Epidermal melanocyte (primary cell): Measurements from ENCODE around the gene VWA3B.
"Not testable (repeated sequence)": the region's sequence is repeated elsewhere in the genome, so short reads cannot be mapped to it uniquely, and the experiment has no call there.

Source experiments
- DNase-seq: peaks from one replicate; pipeline ENCODE4 v3.0.0; 2011; ENCODE audit warnings: low spot score; ENCODE audit not compliant: insufficient read length

Gene VWA3B

DNA sequence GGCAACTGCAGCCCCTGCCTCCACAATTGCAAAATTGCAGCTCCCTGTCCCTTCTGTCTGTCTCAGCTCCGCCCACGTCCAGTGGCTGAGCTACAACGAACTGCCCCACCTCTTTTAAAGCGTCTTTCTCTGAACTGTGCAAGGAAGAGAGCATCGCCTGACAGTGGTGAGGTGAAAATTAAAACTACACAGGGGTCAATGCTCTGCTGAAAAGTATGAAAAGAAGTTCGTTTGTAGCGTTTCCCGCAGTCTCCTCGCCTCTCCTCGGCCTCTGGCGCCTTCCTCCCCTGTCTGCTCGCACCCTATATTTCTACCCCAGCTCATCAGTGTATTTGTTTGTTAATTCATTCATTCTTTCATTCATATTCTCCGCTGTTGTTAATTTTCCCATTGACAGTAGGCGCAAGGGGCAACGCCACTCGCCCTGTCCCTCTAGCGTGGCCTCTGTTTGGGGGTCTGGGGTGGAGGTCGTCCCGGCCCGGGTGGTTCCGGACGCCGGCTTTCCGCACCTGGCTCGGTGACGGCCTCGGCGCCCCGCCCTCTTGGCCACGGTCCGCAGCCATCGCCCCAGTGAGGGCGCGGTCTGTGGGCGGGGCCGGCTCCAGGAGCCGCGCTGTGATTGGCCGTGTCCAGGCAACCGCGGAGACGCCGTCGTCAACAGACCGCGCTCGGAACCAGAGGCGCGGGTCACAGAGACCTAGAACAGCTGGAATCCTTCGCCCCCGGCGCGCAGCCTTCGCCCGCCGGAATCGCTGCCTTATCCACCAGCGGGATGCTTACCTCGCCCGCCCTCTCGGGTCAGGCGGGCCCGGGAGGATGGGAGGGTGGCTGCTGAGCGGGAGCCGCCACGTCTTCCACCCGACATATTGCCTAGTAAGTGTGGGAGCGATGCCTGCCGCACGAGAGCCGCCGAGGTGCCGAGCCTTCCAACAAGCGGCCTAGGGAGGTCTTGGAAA is at the start of gene VWA3B:
TSS of gene VWA3B (plus strand) at position 677 of the 956 bp plus-strand sequence. CDS start 5,926 bp downstream, outside the sequence.
- DNase-seq = peak; percentile 53

DNA sequence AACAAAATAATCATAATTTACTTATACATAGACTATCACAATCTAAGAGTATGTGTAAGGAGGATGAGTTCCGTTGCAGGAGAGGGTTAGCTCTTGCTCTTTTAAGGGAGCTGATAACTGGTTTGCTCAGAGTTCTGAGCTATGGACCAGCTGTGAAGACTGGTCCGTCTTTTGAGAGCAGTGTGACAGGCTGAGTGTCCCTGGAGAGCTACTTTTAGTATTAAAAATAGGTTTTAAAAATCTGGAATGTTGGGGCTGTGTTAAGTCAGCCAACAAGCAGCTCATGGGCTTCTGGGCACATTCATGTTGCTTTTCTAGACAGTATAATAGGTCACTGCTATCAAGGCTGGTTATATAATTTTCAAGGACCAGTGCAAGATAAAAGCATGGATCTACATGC is 49.8 kb upstream of the VWA3B start:
- DNase-seq = no peak

DNA sequence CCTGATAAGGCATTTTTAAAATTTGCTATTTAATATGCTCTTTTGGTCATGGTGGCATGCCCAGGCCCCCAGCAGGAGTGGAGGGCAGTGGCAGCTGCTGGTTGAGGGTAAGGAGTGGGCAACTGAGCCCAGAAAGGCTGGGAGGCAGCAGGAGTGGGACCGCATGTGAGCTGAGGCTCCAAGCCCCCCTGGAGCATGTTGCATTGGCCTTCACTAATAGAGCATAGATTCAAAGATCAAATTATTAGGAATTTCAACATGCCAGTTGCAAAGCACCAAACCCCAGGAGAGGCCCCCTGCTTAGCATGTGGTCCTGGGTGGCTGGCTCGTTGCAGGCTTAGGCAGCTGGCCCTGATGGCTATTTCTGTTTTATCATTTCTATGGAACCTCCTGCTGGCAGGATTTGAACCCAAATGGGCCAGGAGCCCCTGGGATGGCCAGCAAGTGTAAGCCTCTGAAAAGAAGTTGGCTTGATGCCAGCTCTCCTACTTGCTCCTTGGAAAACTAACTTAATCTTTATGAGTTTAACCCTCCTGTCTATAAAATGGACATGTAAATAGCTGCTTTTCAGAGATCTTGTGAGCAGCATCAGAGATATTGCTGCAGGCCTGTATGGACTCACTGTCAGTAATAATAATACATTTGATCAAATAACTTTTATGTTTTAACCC is 49.2 kb upstream of the VWA3B start:
- no peak for DNase-seq

DNA sequence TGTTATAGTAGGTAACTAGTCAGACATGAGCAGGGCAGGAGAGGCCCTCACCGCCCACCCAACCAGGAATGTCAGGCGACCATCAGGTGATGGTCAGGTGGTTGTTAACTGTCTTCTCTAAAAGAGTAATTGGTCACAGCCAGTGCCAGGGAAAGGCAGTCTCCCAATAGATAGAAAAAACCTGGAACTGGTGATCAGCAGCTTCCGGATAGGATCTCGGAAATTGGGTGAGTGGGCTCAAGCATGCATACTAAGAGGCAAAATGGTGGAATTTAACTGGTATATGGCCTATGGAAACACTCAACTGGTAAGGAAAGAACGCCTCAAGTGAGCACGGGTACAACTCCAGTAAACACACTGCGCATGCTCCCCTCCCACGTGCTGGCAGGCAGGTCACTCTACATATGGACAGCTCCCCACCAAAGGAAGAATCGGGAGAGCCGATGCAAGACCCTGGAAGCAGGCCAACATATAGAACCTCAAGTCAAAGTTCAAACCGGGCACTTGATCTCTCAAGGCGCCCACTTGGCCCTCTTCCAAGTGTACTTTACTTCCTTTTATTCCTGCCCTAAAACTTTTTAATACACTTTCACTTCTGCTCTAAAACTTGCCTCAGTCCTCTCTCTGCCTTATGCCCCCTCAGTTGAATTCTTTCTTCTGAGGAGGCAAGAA is 47.7 kb upstream of the VWA3B start:
- DNase-seq = no peak

- DNase-seq = no peak
Measured at GRCh38 chr2:98040331-98040939, 46.5 kb upstream of the VWA3B start.

- no peak for DNase-seq
Measured at GRCh38 chr2:98043101-98043500, 43.9 kb upstream of the VWA3B start.

DNA sequence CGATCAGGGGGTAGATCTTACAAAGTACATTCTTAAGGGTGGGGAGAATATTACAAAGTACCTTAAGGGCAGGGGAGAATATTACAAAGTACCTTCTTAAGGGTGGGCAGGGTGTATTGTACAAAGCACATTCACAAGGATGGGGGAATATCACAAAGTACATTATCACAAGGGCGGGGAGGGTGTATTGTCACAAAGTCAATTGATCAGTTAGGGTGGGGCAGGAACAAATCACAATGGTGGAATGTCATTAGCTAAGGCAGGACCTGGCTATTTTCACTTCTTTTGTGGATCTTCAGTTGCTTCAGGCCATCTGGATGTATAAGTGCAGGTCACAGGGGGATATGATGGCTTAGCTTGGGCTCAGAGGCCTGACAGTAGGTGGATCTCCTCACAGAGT is 42.2 kb upstream of the VWA3B start:
- DNase-seq = not testable (repeated sequence)

DNA sequence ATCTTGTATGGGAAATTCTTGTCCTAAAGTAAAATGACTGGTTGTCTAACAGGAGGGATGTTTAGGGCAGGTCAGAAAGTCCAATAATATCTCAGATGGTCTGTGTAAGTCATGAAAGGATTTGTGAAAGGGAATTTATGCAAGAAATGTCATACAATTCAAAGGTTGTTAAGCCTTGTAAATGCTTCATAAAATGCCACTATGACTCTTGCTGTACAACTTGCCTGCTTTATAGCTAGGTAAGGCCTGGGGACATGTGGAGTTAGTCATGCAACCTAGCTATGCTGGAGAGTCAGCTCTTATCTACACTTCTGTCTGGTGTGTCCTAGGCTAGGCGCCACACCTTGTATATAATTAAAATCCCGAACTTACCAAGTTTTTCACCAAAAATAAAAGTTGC is 36.9 kb upstream of the VWA3B start:
- DNase-seq = no peak

- DNase-seq = no peak
Measured at GRCh38 chr2:98058191-98058975, 28.6 kb upstream of the VWA3B start.

DNA sequence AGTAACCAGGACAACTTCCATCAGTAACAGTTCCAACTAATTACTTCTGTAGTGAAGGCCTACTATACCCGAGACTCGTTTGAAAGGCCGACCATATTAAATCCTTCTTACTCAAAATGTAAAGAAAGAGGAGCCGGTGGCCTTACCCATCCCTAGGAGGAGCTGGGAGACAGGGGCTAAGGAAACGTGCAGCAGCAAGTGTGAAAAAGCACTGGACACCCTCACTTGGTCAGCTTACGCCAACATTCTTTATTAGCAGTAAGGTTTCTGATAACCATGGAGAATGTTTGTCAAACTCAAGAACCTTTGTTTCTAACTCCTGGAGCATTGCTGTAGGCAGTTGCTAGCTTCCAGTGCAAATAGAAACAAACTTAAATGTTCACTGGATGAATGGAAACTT is 26.7 kb upstream of the VWA3B start:
- DNase-seq = no peak

GRCh38 chr2:98063291-98063854 is 23.6 kb upstream of the VWA3B start:
- no peak for DNase-seq

DNA sequence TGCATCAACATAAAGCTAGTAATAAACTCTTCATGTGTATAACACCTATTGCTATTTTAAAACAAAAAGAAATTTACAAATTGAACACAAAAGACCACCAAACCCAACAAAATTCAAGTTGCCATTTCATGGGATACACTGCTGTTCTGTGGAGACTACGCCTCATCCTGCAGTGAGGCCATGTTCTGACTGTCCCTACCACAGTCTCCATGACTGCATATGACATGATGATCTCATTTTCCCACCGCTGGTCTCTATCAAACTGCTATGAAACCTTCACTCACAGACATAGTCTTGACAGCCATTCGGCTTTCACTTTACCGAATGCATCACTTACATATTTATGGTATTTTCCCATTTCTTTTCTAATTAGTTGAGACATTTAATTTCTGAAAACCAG is 21.2 kb upstream of the VWA3B start:
- no peak for DNase-seq

- DNase-seq = no peak
Measured at GRCh38 chr2:98067160-98067559, 19.8 kb upstream of the VWA3B start.

- no peak for DNase-seq
Measured at GRCh38 chr2:98070081-98070480, 16.9 kb upstream of the VWA3B start.

GRCh38 chr2:98072442-98072841 is 14.5 kb upstream of the VWA3B start:
- DNase-seq = no peak

GRCh38 chr2:98078701-98079100 is 8.3 kb upstream of the VWA3B start:
- DNase-seq = no peak

GRCh38 chr2:98084151-98084868 is 2.7 kb upstream of the VWA3B start:
- DNase-seq = no peak

GRCh38 chr2:98084869-98085238 is 2.1 kb upstream of the VWA3B start:
- DNase-seq = no peak

GRCh38 chr2:98085649-98086048 is 1.3 kb upstream of the VWA3B start:
- DNase-seq = no peak

GRCh38 chr2:98087447-98088020 is 567 bp downstream of the VWA3B start:
- DNase-seq = no peak
